K562 (cell line): ENCODE measurements around the gene TUBB4B. TPM values are rescaled to one million over a fixed set of nuclear protein-coding genes. Genes with fewer than 3 reads are reported as not detected.

Source experiments
- ATF7 ChIP-seq: fragments of 450-650 bp; IDR thresholded peaks from 2 replicates; pipeline ENCODE4 v1.7.1; 2014; ENCODE audit warnings: mild to moderate bottlenecking, moderate library complexity
- HLTF ChIP-seq: fragments of 450-650 bp; IDR thresholded peaks from 2 replicates; pipeline ENCODE4 v1.6.1; 2016
- LCOR ChIP-seq: sonication (generic); formaldehyde crosslinking; IDR thresholded peaks from 2 replicates; pipeline ENCODE4 v1.8.0; 2022; ENCODE audit warnings: mild to moderate bottlenecking, missing genetic modification reagents
- PHF8 ChIP-seq: fragments of 200-600 bp; sonication (generic); IDR thresholded peaks from 2 replicates; pipeline ENCODE4 v1.6.1; 2012; ENCODE audit warnings: mixed run types, mild to moderate bottlenecking, inconsistent platforms, low read length, moderate library complexity, borderline replicate concordance
- SREBF1 ChIP-seq: fragments of 150-350 bp; IDR thresholded peaks from 2 replicates; pipeline ENCODE4 v1.6.1; 2014; ENCODE audit warnings: antibody characterized with exemption, low read depth, low read length, borderline replicate concordance
- SRSF9 ChIP-seq: fragments of 200-400 bp; formaldehyde crosslinking; IDR thresholded peaks from 2 replicates; pipeline ENCODE4 v1.6.1; 2017; ENCODE audit warnings: low read depth, low read length, borderline replicate concordance
- ZEB2 ChIP-seq: fragments of 450-650 bp; IDR thresholded peaks from 2 replicates; pipeline ENCODE4 v1.6.1; 2016
- ZFP36 ChIP-seq: fragments of 150-350 bp; IDR thresholded peaks from 2 replicates; pipeline ENCODE4 v1.6.1; 2018; ENCODE audit warnings: low read length, low read depth; ENCODE audit not compliant: partially characterized antibody
- ZNF143 ChIP-seq: sonication (generic); formaldehyde crosslinking; IDR thresholded peaks from 2 replicates; pipeline ENCODE4 v1.9.0; 2022; ENCODE audit warnings: mild to moderate bottlenecking, missing genetic modification reagents
- polyA plus RNA-seq, 8 experiments: library from polyadenylated mRNA; depleted of rRNA in 4 of 8; stranded (reverse) in 5 of 8; unstranded in 3 of 8; fragments of >200 nt; fragmentation: Nextera tagmentation in 2 of 8; fragmentation: Illumina TruSeq in 1 of 8; extraction: Ambion mirVana in 2 of 8; extraction: Trizol in 1 of 8; gene quantifications; 2 replicates each; pipeline versions ENCODE4 v1.2.1 to v1.2.3, GENCODE V29; 2011 to 2014; ENCODE audit warnings: inconsistent platforms in 1 of 8, missing spikeins in 1 of 8
- total RNA-seq, 7 experiments: library from RNA; depleted of rRNA in 6 of 7; stranded (reverse); fragments of >200 nt in 6 of 7; fragmentation: Illumina TruSeq in 2 of 7; extraction: Trizol in 2 of 7; gene quantifications; 2 replicates each; pipeline versions ENCODE4 v1.2.1 to v1.2.3, GENCODE V29; 2011 to 2021; ENCODE audit warnings: low replicate concordance in 1 of 7
- TF ChIP-seq, protein P1 (sequence below): fragments of 250-450 bp; sonication (Bioruptor Pico); IDR thresholded peaks from 2 replicates; pipeline ENCODE4 v1.8.0; 2022; ENCODE audit warnings: moderate library complexity, mild to moderate bottlenecking, inconsistent platforms
- TF ChIP-seq, protein P2 (sequence below): fragments of 250-450 bp; sonication (Bioruptor Pico); IDR thresholded peaks from 2 replicates; pipeline ENCODE4 v1.8.0; 2021; ENCODE audit warnings: mild to moderate bottlenecking, moderate library complexity
- TF ChIP-seq, protein P3 (sequence below): fragments of 450-650 bp; formaldehyde crosslinking; IDR thresholded peaks from 2 replicates; pipeline ENCODE4 v1.4.0; 2022; ENCODE audit warnings: missing genetic modification characterization
- TF ChIP-seq, protein P4 (sequence below): fragments of 250-450 bp; sonication (Bioruptor Pico); IDR thresholded peaks from 2 replicates; pipeline ENCODE4 v1.8.0; 2022; ENCODE audit warnings: moderate library complexity, mild to moderate bottlenecking, inconsistent platforms
- TF ChIP-seq, protein P5 (sequence below): sonication (generic); formaldehyde crosslinking; IDR thresholded peaks from 2 replicates; pipeline ENCODE4 v1.8.1; 2023; ENCODE audit warnings: mild to moderate bottlenecking, missing genetic modification reagents

The TUBB4B gene
- total and polyA plus RNA-seq, 9 of the 15 experiments (the other 6 are each of a cell fraction or from before 2014, with no cell fraction given): 24.1 to 443 (median 268) TPM

DNA sequence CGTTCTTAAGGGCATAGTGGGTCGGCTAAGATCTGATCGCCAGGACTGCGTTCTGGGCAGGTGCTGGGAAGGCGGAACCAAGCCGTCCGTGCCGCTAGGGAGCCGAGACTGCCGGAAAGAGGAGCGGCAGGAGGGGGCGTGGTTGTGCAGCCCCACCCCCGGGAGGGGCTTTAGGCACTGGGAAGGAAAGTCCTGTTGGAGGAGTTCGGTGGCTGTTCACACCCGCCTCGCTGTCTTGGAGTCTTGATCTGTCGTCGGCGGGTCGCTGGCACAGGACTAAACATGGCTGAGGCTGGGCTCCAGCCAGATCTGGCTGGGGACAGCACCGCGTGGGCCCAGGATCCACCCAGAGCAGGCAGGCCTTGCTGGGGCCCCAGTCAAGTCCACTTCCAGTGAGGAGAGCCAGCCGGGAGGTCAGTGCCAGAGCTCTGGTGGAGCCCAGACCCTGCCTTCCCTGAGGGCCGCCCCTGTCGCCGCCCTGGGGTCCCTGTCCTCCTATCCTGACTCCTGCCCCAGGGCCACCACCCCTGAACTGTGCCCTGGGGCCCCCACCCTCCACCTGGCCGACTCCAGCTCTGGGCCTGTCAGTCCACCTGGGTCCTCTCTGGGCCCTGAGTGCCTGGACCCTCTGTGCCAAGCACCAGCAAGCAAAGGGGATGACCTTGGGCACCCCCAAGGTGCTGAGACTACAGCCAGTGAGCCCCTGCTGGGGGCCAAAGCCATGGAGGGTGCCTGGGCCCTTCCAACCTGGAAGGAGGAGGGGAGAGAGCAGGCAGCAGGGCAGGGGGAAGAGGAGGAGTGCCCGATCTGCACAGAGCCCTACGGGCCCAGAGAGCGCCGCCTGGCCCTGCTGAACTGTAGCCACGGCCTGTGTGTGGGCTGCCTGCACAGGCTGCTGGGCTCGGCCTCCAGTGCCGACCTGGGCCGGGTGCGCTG, 23.5 kb upstream of the TUBB4B start (continued):
- no peak for TF ChIP-seq ZNF143
- 0 out of 2 replicates have a peak, but pooled peaks have one; percentile 31 for TF ChIP-seq ZEB2
- peak; percentile 55; the same call in 1 of the 2 replicates for TF ChIP-seq PHF8
- TF ChIP-seq ZFP36: no peak
- TF ChIP-seq, protein P1, sequence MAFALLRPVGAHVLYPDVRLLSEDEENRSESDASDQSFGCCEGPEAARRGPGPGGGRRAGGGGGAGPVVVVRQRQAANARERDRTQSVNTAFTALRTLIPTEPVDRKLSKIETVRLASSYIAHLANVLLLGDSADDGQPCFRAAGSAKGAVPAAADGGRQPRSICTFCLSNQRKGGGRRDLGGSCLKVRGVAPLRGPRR (CRISPR knock-in tag): no peak
- peak; percentile 40; the same call in 1 of the 2 replicates for TF ChIP-seq ATF7
- TF ChIP-seq, protein P2, sequence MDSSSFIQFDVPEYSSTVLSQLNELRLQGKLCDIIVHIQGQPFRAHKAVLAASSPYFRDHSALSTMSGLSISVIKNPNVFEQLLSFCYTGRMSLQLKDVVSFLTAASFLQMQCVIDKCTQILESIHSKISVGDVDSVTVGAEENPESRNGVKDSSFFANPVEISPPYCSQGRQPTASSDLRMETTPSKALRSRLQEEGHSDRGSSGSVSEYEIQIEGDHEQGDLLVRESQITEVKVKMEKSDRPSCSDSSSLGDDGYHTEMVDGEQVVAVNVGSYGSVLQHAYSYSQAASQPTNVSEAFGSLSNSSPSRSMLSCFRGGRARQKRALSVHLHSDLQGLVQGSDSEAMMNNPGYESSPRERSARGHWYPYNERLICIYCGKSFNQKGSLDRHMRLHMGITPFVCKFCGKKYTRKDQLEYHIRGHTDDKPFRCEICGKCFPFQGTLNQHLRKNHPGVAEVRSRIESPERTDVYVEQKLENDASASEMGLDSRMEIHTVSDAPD (CRISPR knock-in tag): no peak
- TF ChIP-seq HLTF: no peak
- no peak for TF ChIP-seq LCOR (CRISPR knock-in tag)
- TF ChIP-seq, protein P3, sequence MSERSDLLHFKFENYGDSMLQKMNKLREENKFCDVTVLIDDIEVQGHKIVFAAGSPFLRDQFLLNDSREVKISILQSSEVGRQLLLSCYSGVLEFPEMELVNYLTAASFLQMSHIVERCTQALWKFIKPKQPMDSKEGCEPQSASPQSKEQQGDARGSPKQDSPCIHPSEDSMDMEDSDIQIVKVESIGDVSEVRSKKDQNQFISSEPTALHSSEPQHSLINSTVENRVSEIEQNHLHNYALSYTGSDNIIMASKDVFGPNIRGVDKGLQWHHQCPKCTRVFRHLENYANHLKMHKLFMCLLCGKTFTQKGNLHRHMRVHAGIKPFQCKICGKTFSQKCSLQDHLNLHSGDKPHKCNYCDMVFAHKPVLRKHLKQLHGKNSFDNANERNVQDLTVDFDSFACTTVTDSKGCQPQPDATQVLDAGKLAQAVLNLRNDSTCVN: no peak
- TF ChIP-seq, protein P4, sequence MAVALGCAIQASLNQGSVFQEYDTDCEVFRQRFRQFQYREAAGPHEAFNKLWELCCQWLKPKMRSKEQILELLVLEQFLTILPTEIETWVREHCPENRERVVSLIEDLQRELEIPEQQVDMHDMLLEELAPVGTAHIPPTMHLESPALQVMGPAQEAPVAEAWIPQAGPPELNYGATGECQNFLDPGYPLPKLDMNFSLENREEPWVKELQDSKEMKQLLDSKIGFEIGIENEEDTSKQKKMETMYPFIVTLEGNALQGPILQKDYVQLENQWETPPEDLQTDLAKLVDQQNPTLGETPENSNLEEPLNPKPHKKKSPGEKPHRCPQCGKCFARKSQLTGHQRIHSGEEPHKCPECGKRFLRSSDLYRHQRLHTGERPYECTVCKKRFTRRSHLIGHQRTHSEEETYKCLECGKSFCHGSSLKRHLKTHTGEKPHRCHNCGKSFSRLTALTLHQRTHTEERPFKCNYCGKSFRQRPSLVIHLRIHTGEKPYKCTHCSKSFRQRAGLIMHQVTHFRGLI (CRISPR knock-in tag): no peak
- no peak for TF ChIP-seq SREBF1
- TF ChIP-seq SRSF9: no peak
- TF ChIP-seq, protein P5, sequence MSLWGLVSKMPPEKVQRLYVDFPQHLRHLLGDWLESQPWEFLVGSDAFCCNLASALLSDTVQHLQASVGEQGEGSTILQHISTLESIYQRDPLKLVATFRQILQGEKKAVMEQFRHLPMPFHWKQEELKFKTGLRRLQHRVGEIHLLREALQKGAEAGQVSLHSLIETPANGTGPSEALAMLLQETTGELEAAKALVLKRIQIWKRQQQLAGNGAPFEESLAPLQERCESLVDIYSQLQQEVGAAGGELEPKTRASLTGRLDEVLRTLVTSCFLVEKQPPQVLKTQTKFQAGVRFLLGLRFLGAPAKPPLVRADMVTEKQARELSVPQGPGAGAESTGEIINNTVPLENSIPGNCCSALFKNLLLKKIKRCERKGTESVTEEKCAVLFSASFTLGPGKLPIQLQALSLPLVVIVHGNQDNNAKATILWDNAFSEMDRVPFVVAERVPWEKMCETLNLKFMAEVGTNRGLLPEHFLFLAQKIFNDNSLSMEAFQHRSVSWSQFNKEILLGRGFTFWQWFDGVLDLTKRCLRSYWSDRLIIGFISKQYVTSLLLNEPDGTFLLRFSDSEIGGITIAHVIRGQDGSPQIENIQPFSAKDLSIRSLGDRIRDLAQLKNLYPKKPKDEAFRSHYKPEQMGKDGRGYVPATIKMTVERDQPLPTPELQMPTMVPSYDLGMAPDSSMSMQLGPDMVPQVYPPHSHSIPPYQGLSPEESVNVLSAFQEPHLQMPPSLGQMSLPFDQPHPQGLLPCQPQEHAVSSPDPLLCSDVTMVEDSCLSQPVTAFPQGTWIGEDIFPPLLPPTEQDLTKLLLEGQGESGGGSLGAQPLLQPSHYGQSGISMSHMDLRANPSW (CRISPR knock-in tag): no peak
